ENCODE data around the gene RHBDD1. TPM values are rescaled to one million over a fixed set of nuclear protein-coding genes. Genes with fewer than 3 reads are reported as not detected.

The RHBDD1 gene, protein sequence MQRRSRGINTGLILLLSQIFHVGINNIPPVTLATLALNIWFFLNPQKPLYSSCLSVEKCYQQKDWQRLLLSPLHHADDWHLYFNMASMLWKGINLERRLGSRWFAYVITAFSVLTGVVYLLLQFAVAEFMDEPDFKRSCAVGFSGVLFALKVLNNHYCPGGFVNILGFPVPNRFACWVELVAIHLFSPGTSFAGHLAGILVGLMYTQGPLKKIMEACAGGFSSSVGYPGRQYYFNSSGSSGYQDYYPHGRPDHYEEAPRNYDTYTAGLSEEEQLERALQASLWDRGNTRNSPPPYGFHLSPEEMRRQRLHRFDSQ
- total RNA-seq: 10 to 100 TPM; 41.0 to 53.2 (median 47.8) TPM
- total RNA-seq (2013): 58.7 TPM
- 31.0 to 47.8 (median 40.3) reads per million in 29 experiments for total RNA-seq

DNA sequence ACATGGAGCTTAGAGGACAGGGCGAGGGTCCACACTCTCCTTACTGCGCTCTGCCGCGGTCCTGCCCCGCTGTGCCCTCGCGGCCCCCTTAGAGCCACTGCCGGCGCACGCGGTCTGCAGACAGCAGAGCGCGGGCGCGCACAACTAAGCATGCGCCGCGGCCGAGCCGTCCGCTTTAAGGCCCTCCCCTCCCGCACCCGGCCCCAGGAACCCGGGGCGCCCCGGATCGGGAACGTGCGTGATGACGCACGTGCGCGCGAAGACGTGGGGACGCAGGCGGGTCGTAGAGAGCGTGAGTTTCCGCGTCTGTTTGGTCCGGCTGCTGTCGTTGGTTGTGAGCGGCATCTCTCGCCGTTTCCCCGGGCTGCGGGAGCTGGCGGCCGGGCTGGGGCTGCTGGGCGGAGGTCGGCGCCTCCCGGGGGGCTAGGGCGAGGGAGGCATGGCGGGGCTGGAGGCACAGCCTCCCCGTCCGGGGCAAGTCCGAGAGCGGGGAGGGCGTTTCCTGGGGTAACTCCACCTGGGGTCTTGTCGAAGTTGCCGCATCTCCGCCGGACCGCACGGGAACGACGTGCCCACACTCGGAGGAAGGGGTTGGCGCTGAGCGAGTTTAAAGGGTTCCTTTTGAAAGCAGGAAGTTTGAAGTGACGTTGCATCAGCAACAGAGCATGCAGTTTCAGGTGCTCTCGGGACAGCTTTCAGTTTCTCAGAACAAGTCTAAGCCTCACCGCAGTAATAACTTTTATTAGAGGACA is at the start of gene RHBDD1:
TSS of gene RHBDD1 (plus strand) at position 259 of the 752 bp plus-strand sequence. CDS start 28,640 bp downstream, outside the sequence.
- Histone ChIP-seq H3K4me3 (ENCODE audit: control insufficient read depth in 1 of 2, extremely low read depth in 1 of 2, low read length in 1 of 2) (peak within 1 kb of the TSS; percentile 72 to 73), H3K27ac (ENCODE audit: low read length) (peak within 1 kb of the TSS; percentile 92), H3K27me3 (replicated peaks in 1 of 2; ENCODE audit: control insufficient read depth in 2 of 2, extremely low read depth in 1 of 2, insufficient read depth in 2 of 2, low read length in 1 of 2) (no peaks in the 10 kb centered on the region), H3K9me3 (no peaks in the 10 kb centered on the region), H3K4me1 (ENCODE audit: control insufficient read depth in 1 of 2, extremely low read depth in 1 of 2, insufficient read depth in 2 of 2, low read length in 2 of 2) (peaks cover 38 to 50% of the 10 kb centered on the region in 2 experiments), H3K36me3 (ENCODE audit: control insufficient read depth in 2 of 2, extremely low read depth in 1 of 2, insufficient read depth in 1 of 2, low read length in 1 of 2) (peaks cover 0 to 4% of the 10 kb centered on the region in 2 donors)
- H3K27ac Mint-ChIP-seq: peak within 1 kb of the TSS; percentile 99 to 100
- peaks cover 57 to 64% (median 63%) of the 10 kb centered on the region in 3 donors for H3K4me1 Mint-ChIP-seq
- H3K36me3 Mint-ChIP-seq: peaks cover 16% of the 10 kb centered on the region
- no peaks in the 10 kb centered on the region for H3K27me3 Mint-ChIP-seq
- peak within 1 kb of the TSS; percentile 86 to 99 (median 96) for H3K4me3 Mint-ChIP-seq
- peaks cover 0 to 2% (median 0%) of the 10 kb centered on the region in 3 donors for H3K9me3 Mint-ChIP-seq
- ATAC-seq (replicated peaks in 1 of 4) (peak; percentile 86 to 90 (median 87)), DNase-seq (peak; percentile 90 to 97 (median 93))
- ChIA-PET CTCF (interaction anchor here (0.9 to 3.3 kb wide), 3 partner anchors 33 to 1171 kb away, joined by 4 to 33 read pairs (median 4); no protein-coding TSS in a partner anchor), POLR2A (interaction anchor here (0.5 to 1.5 kb wide), 7 partner anchors 33 to 1909 kb away, joined by 3 to 5 read pairs (median 3); no protein-coding TSS in a partner anchor)
- under 1% methylated on average over 72 of the region's 75 CpGs for WGBS (ENCODE audit: insufficient coverage)

DNA sequence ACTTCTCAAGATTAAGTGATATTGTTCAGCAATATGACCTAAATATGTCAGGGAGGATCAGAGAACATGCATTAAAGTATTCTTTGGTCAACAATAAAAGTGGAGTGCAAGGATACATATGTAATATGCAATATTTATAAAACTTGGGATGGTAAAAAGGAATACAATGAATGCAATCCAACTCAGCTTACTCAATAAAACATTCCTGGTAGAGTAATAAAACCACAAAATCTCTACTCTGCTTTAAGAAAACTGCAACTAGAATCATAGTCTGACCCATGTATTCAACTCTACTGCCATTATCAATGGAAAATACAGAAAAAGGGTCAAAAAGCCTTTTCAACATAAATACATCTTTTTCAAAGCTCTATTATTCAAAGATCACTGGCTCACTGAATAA is 47.8 kb upstream of the RHBDD1 start:
- Histone ChIP-seq H3K36me3 (ENCODE audit: control insufficient read depth in 2 of 2, extremely low read depth in 1 of 2, insufficient read depth in 1 of 2, low read length in 1 of 2) (no peaks in the 10 kb centered on the region), H3K9me3 (no peaks in the 10 kb centered on the region), H3K4me1 (ENCODE audit: control insufficient read depth in 1 of 2, extremely low read depth in 1 of 2, insufficient read depth in 2 of 2, low read length in 2 of 2) (peaks cover 15 to 20% of the 10 kb centered on the region in 2 experiments), H3K27me3 (replicated peaks in 1 of 2; ENCODE audit: control insufficient read depth in 2 of 2, extremely low read depth in 1 of 2, insufficient read depth in 2 of 2, low read length in 1 of 2) (no peaks in the 10 kb centered on the region), H3K27ac (ENCODE audit: low read length) (no peak overlapping the region), H3K4me3 (ENCODE audit: control insufficient read depth in 1 of 2, extremely low read depth in 1 of 2, low read length in 1 of 2) (no peak overlapping the region)
- POLR2A ChIA-PET: interaction anchor here (0.5 to 0.7 kb wide), 2 partner anchors 14 to 573 kb away, joined by 3 to 7 read pairs; no protein-coding TSS in a partner anchor
- no peak for ATAC-seq (replicated peaks in 1 of 4)
- no peaks in the 10 kb centered on the region for H3K9me3 Mint-ChIP-seq
- CTCF ChIA-PET: interaction anchor here in 1 of 2 donors (0.6 to 2.4 kb wide), 3 partner anchors 10 to 15 kb away, joined by 3 to 8 read pairs (median 4); no protein-coding TSS in a partner anchor
- no peak overlapping the region for H3K4me3 Mint-ChIP-seq
- no peaks in the 10 kb centered on the region for H3K36me3 Mint-ChIP-seq
- no peaks in the 10 kb centered on the region for H3K27me3 Mint-ChIP-seq
- peaks cover 17 to 58% (median 43%) of the 10 kb centered on the region in 3 donors for H3K4me1 Mint-ChIP-seq
- no peak overlapping the region for H3K27ac Mint-ChIP-seq
- no peak for DNase-seq

DNA sequence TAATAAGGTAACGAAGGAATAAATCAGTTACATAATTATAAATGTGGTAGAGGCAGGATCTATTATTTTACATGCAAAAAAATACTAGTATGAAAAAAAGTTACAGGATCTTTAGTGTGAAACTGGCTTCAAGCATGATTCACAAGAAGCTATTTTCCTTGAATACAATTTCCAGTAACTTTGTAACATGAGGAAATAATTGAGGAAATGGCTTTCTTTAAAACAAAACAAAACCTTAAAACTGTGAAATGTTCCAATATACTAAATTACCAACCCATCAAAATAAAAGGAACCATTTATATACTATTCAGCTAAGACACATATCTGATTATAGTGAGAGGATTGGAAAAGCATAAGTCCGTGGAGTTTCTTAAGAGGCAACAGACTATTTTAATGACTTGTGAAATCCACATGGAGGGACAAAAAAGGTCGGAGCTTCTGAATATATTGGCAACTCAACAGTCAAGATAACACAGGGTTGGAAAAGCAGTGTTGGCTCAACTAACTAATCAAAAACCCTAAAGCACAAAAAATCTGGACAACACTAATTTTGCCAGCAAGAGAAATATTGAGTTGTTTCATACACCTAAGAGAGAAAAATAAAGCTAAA is 46.9 kb upstream of the RHBDD1 start:
- ChIA-PET CTCF (interaction anchor here (0.7 to 2.4 kb wide), 6 partner anchors 10 to 42 kb away, joined by 3 to 9 read pairs (median 4); no protein-coding TSS in a partner anchor), POLR2A (interaction anchor here in 1 of 2 donors (0.6 kb wide), 1 partner anchor 1696 kb away, joined by 4 read pairs; no protein-coding TSS in a partner anchor)
- Histone ChIP-seq H3K27me3 (replicated peaks in 1 of 2; ENCODE audit: control insufficient read depth in 2 of 2, extremely low read depth in 1 of 2, insufficient read depth in 2 of 2, low read length in 1 of 2) (no peaks in the 10 kb centered on the region), H3K9me3 (no peaks in the 10 kb centered on the region), H3K36me3 (ENCODE audit: control insufficient read depth in 2 of 2, extremely low read depth in 1 of 2, insufficient read depth in 1 of 2, low read length in 1 of 2) (no peaks in the 10 kb centered on the region), H3K4me1 (ENCODE audit: control insufficient read depth in 1 of 2, extremely low read depth in 1 of 2, insufficient read depth in 2 of 2, low read length in 2 of 2) (peaks cover 16 to 20% of the 10 kb centered on the region in 2 experiments), H3K4me3 (ENCODE audit: control insufficient read depth in 1 of 2, extremely low read depth in 1 of 2, low read length in 1 of 2) (no peak overlapping the region), H3K27ac (ENCODE audit: low read length) (no peak overlapping the region)
- DNase-seq (no peak), ATAC-seq (replicated peaks in 1 of 4) (no peak)
- Mint-ChIP-seq H3K4me3 (peak overlapping the region in 2 of 3 donors; percentile 10 to 11), H3K27ac (no peak overlapping the region), H3K4me1 (peaks cover 25 to 60% (median 41%) of the 10 kb centered on the region in 3 donors), H3K27me3 (no peaks in the 10 kb centered on the region), H3K36me3 (no peaks in the 10 kb centered on the region), H3K9me3 (no peaks in the 10 kb centered on the region)
- 100% methylated on average over 1 of the region's 3 CpGs for WGBS (ENCODE audit: insufficient coverage)

DNA sequence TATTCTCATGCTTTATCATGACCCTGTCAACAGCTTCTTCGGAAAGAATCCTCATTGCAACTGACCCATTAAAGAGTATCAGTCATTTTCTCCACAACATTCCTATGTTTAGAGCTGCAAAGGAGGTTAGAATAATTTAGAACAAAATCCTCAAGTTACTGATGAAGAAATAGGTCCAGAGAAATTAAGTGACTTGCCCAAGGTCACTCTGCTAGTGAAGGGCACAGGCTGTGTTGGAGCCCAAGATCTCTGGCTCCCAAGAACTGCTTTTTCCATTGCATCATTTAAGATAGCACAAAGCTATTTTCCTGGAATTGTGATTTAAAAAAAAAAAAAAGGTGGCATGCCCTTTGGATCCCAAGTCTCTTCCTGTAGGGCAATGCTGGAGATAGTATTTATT is 45.8 kb upstream of the RHBDD1 start:
- Mint-ChIP-seq H3K36me3 (no peaks in the 10 kb centered on the region), H3K27me3 (no peaks in the 10 kb centered on the region), H3K9me3 (no peaks in the 10 kb centered on the region), H3K4me1 (peaks cover 34 to 68% (median 49%) of the 10 kb centered on the region in 3 donors), H3K27ac (peak overlapping the region; percentile 22 to 52), H3K4me3 (peak overlapping the region; percentile 60 to 95 (median 91))
- H3K4me1 ChIP-seq (ENCODE audit: control insufficient read depth in 1 of 2, extremely low read depth in 1 of 2, insufficient read depth in 2 of 2, low read length in 2 of 2): peaks cover 16 to 20% of the 10 kb centered on the region in 2 experiments
- ChIA-PET CTCF (interaction anchor here (1.1 to 2.4 kb wide), 2 partner anchors 9 to 13 kb away, joined by 3 to 9 read pairs; no protein-coding TSS in a partner anchor), POLR2A (interaction anchor here in 1 of 2 donors (0.6 to 0.8 kb wide), 2 partner anchors 9 to 10 kb away, joined by 3 to 6 read pairs; partner anchors contain the start of gene IRS1)
- no peak overlapping the region for H3K27ac ChIP-seq (ENCODE audit: low read length)
- H3K9me3 ChIP-seq: no peaks in the 10 kb centered on the region
- WGBS (ENCODE audit: insufficient coverage): no CpG with 5 or more reads among the region's 1 CpG
- no peak overlapping the region for H3K4me3 ChIP-seq (ENCODE audit: control insufficient read depth in 1 of 2, extremely low read depth in 1 of 2, low read length in 1 of 2)
- no peak for ATAC-seq (replicated peaks in 1 of 4)
- DNase-seq: no peak
- no peaks in the 10 kb centered on the region for H3K36me3 ChIP-seq (ENCODE audit: control insufficient read depth in 2 of 2, extremely low read depth in 1 of 2, insufficient read depth in 1 of 2, low read length in 1 of 2)
- H3K27me3 ChIP-seq (replicated peaks in 1 of 2; ENCODE audit: control insufficient read depth in 2 of 2, extremely low read depth in 1 of 2, insufficient read depth in 2 of 2, low read length in 1 of 2): no peaks in the 10 kb centered on the region

DNA sequence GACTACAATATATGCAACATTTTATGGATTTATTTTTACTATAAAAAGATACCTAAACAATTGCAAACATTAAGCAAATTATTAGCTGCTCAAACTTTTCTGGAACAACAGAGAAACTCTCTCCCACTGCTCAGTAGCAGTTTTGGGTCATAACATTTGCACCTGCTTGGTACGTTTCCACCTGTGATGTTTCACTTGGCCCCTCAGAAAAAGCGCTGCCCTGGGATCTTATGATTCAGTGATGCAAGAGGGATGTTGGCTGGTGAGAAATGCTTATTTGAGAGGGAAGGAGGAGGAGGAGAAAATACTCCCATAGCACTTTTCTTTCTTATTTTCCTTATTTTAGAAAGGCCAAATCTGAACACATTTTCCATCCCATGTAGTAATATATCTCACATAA is 45.4 kb upstream of the RHBDD1 start:
- Histone ChIP-seq H3K27me3 (replicated peaks in 1 of 2; ENCODE audit: control insufficient read depth in 2 of 2, extremely low read depth in 1 of 2, insufficient read depth in 2 of 2, low read length in 1 of 2) (no peaks in the 10 kb centered on the region), H3K27ac (ENCODE audit: low read length) (peak overlapping the region; percentile 96), H3K4me1 (ENCODE audit: control insufficient read depth in 1 of 2, extremely low read depth in 1 of 2, insufficient read depth in 2 of 2, low read length in 2 of 2) (peaks cover 16 to 20% of the 10 kb centered on the region in 2 experiments), H3K9me3 (no peaks in the 10 kb centered on the region), H3K4me3 (ENCODE audit: control insufficient read depth in 1 of 2, extremely low read depth in 1 of 2, low read length in 1 of 2) (peak overlapping the region in 1 of 2 donors; percentile 82), H3K36me3 (ENCODE audit: control insufficient read depth in 2 of 2, extremely low read depth in 1 of 2, insufficient read depth in 1 of 2, low read length in 1 of 2) (no peaks in the 10 kb centered on the region)
- H3K4me3 Mint-ChIP-seq: peak overlapping the region; percentile 91 to 95 (median 93)
- H3K4me1 Mint-ChIP-seq: peaks cover 34 to 68% (median 49%) of the 10 kb centered on the region in 3 donors
- no peaks in the 10 kb centered on the region for H3K9me3 Mint-ChIP-seq
- H3K36me3 Mint-ChIP-seq: no peaks in the 10 kb centered on the region
- WGBS (ENCODE audit: insufficient coverage): no CpG with 5 or more reads among the region's 2 CpGs
- CTCF ChIA-PET: interaction anchor here (1.4 to 2.4 kb wide), 2 partner anchors 9 to 12 kb away, joined by 4 to 9 read pairs; partner anchors contain the start of gene IRS1 (in 1 of the 2)
- POLR2A ChIA-PET: interaction anchor here in 1 of 2 donors (0.8 kb wide), 1 partner anchor 9 kb away, joined by 6 read pairs; the partner anchor contains the start of gene IRS1
- H3K27me3 Mint-ChIP-seq: no peaks in the 10 kb centered on the region
- H3K27ac Mint-ChIP-seq: peak overlapping the region; percentile 97 to 98
- DNase-seq: no peak
- no peak for ATAC-seq (replicated peaks in 1 of 4)
